ENCODE data around the gene FBXL16. TPM values are rescaled to one million over a fixed set of nuclear protein-coding genes. Genes with fewer than 3 reads are reported as not detected.
A peak's percentile ranks its signal among the peaks of the same experiment; 100 is the strongest.

Gene FBXL16
- total RNA-seq, 1 donor from 2014 or later, result 0.75 TPM

GRCh38 chr16:698911-699671 lies 6.5 kb downstream of the FBXL16 start:
- no peak overlapping the region for H3K4me3 Mint-ChIP-seq

DNA sequence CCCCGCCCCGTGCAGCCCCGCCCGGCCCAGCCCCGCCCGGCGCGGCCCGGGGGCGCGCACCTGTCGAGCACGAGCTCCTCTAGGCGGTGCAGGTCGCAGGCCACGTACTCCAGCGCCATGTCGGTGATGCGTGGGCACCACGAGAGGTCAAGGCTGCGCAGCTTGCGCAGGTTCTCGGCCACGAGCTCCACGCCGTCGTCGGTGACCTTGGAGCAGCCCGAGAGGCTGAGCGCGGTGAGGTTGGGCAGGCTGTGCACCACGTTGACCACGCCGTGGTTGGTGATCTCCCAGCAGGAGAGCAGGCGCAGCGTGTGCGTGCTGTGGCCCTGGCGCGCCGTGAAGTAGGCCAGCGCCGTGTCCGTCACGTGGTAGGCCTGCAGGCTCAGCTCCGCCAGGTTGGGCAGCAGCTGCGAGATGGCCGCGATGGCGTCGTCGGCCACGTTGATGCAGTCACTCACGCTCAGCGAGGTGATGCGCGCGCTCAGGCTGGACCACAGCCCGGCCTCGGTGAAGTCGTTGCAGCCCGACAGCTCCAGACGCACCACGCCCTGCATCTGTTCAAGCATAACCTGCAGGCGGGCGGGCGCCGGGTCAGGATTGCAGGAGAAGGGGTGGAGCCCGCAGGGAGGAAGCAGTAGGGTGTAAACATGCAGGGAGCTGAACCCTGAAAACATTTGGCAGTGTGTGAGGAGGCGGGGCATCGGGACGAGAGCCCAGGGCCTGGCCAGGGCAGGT lies 10.1 kb downstream of the FBXL16 start:
- intact Hi-C loops (cut with micrococcal nuclease), result no loop called here
- H3K27ac Mint-ChIP-seq, result no peak overlapping the region

More at GRCh38 chr16:698911-699671, 6.5 kb downstream of the FBXL16 start:
- no peaks in the 10 kb centered on the region for H3K9me3 Mint-ChIP-seq
- H3K4me1 Mint-ChIP-seq, result peaks cover 11% of the 10 kb centered on the region
- ATAC-seq (ENCODE audit: low read depth) (no peak), DNase-seq (no peak)
- intact Hi-C loops (cut with micrococcal nuclease), result no loop called here
- H3K27ac Mint-ChIP-seq, result no peak overlapping the region
- no peaks in the 10 kb centered on the region for H3K36me3 Mint-ChIP-seq (ENCODE audit: low read depth)
- POLR2A ChIA-PET, result no interaction called here
- peaks cover 36% of the 10 kb centered on the region for H3K27me3 Mint-ChIP-seq
- TF ChIP-seq, protein P1, sequence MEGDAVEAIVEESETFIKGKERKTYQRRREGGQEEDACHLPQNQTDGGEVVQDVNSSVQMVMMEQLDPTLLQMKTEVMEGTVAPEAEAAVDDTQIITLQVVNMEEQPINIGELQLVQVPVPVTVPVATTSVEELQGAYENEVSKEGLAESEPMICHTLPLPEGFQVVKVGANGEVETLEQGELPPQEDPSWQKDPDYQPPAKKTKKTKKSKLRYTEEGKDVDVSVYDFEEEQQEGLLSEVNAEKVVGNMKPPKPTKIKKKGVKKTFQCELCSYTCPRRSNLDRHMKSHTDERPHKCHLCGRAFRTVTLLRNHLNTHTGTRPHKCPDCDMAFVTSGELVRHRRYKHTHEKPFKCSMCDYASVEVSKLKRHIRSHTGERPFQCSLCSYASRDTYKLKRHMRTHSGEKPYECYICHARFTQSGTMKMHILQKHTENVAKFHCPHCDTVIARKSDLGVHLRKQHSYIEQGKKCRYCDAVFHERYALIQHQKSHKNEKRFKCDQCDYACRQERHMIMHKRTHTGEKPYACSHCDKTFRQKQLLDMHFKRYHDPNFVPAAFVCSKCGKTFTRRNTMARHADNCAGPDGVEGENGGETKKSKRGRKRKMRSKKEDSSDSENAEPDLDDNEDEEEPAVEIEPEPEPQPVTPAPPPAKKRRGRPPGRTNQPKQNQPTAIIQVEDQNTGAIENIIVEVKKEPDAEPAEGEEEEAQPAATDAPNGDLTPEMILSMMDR (IDR thresholded peaks at IDR 0.05), result no peak
- CTCF ChIA-PET, result no interaction called here

DNA sequence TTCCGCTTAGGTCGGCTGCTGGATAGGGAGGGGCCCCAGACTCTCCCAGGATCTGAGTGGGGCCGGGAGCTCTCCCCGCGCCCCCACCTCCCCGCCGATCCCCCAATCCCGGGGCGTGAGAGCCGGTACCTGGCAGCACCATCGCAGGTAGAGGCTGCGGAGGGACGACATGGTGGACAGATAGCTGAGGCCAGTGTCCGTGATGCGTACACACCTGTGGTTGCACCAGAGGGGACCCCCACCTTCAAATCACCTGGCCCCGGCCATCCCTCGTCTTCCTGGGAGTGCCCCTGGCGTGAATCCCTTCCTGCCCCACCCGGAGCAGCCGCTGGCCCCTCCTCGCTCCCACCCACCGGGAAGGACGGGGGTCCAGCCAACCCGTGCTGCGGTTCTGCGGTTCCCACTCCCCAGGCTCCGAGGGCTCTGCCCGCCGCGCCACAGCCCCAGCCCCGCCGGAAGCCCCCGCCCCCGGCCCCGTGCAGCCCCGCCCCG lies 10.7 kb downstream of the FBXL16 start:
- DNase-seq (no peak), ATAC-seq (ENCODE audit: low read depth) (no peak)
- peaks cover 4% of the 10 kb centered on the region for H3K36me3 Mint-ChIP-seq (ENCODE audit: low read depth)
- peak overlapping the region; percentile 7 for H3K4me3 Mint-ChIP-seq
- TF ChIP-seq, protein P1 (IDR thresholded peaks at IDR 0.05), result no peak
- H3K27me3 Mint-ChIP-seq, result peaks cover 20% of the 10 kb centered on the region
- ChIA-PET POLR2A (interaction anchor here (1.0 to 2.0 kb wide), 3 partner anchors 11 to 26 kb away, joined by 3 to 8 read pairs (median 3); partner anchors contain the start of genes ANTKMT, JMJD8 and METRN), CTCF (interaction anchor here (2.1 kb wide), 1 partner anchor 17 kb away, joined by 8 read pairs; no protein-coding TSS in a partner anchor)
- intact Hi-C loops (cut with micrococcal nuclease), result no loop called here
- H3K4me1 Mint-ChIP-seq, result peaks cover 26% of the 10 kb centered on the region
- H3K27ac Mint-ChIP-seq, result no peak overlapping the region
- no peaks in the 10 kb centered on the region for H3K9me3 Mint-ChIP-seq

More for the DNA sequence above, 10.1 kb downstream of the FBXL16 start:
- DNase-seq (peak; percentile 47), ATAC-seq (ENCODE audit: low read depth) (peak; percentile 78)
- POLR2A ChIA-PET, result interaction anchor here (0.8 to 2.0 kb wide), 4 partner anchors 11 to 45 kb away, joined by 3 to 8 read pairs (median 3); partner anchors contain the start of genes ANTKMT, CIAO3, JMJD8 and METRN
- Mint-ChIP-seq H3K9me3 (no peaks in the 10 kb centered on the region), H3K27me3 (peaks cover 22% of the 10 kb centered on the region), H3K4me3 (peak overlapping the region; percentile 76), H3K36me3 (ENCODE audit: low read depth) (no peaks in the 10 kb centered on the region), H3K4me1 (peaks cover 21% of the 10 kb centered on the region)
- CTCF ChIA-PET, result interaction anchor here (2.1 kb wide), 1 partner anchor 17 kb away, joined by 8 read pairs; no protein-coding TSS in a partner anchor
- TF ChIP-seq, protein P1 (IDR thresholded peaks at IDR 0.05), result no peak

DNA sequence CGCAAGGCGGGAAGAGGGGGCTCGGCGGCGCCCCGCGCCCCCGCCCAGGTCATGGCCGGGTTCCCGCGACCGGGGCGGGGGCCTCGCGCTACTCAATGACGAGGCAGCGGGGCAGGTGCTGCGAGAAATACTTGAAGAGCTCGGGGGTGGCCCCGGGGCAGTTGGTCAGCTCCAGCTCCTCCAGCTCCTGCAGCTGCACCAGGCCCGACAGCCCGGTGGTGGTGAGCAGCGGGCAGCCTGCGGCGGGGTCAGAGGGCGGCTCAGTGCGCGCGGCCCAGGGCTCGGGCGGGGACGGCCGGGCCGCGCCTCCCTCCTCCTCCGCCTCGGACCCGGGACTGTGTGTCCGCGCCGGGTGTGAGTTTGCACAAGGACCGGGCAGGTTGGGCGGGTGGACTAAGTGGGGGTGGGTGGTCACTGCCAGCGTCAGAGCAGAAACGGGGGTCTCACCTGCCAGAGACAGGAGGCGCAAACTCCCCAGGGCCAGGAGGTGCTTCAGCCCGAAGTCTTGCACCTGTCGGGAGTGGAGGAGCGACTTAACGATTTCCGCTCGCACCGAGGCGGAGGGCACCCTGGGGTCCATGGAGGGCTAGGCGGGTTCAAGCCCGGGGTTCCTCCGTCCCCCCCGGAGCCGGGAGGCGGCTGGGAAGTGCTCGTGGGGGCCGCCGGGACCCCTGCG lies 11.3 kb downstream of the FBXL16 start:
- intact Hi-C loops (cut with micrococcal nuclease), result no loop called here
- H3K36me3 Mint-ChIP-seq (ENCODE audit: low read depth), result peaks cover 5% of the 10 kb centered on the region
- POLR2A ChIA-PET, result interaction anchor here (1.4 to 2.0 kb wide), 2 partner anchors 10 to 21 kb away, joined by 3 to 8 read pairs; partner anchors contain the start of genes JMJD8 and METRN
- ATAC-seq (ENCODE audit: low read depth) (no peak), DNase-seq (no peak)
- peak overlapping the region; percentile 60 for H3K4me3 Mint-ChIP-seq
- H3K27ac Mint-ChIP-seq, result no peak overlapping the region
- H3K27me3 Mint-ChIP-seq, result peaks cover 18% of the 10 kb centered on the region
- TF ChIP-seq, protein P1 (IDR thresholded peaks at IDR 0.05), result no peak
- CTCF ChIA-PET, result interaction anchor here (2.1 kb wide), 1 partner anchor 18 kb away, joined by 8 read pairs; no protein-coding TSS in a partner anchor
- H3K9me3 Mint-ChIP-seq, result no peaks in the 10 kb centered on the region
- peaks cover 32% of the 10 kb centered on the region for H3K4me1 Mint-ChIP-seq
